Tibial nerve (tissue), 4 donors: ENCODE results near the gene PARP8.

ENCODE experiments used
- CTCF ChIP-seq, 5 experiments: fragments of 200-600 bp in 3 of 5; fragments of 450-650 bp in 2 of 5; sonication (generic) in 3 of 5; IDR thresholded peaks; one replicate each; pipeline ENCODE4 v1.5.1; 2016 to 2019; ENCODE audit warnings: antibody characterized with exemption in 5 of 5, mild to moderate bottlenecking in 3 of 5, moderate library complexity in 2 of 5
- EP300 ChIP-seq, 2 donors: sonication (generic); formaldehyde crosslinking; IDR thresholded peaks; one replicate each; pipeline ENCODE4 v1.6.1; 2017; ENCODE audit warnings: antibody characterized with exemption in 2 of 2, mild to moderate bottlenecking in 1 of 2
- POLR2A ChIP-seq, 2 donors: fragments of 450-650 bp; IDR thresholded peaks; one replicate each; pipeline ENCODE4 v1.6.1; 2017; ENCODE audit warnings: antibody characterized with exemption in 2 of 2, mild to moderate bottlenecking in 2 of 2, moderate library complexity in 2 of 2

GRCh38 chr5:50823568-50823967 lies 157.1 kb downstream of the PARP8 start:
- no peak for TF ChIP-seq CTCF (IDR thresholded peaks at IDR 0.05)
- TF ChIP-seq POLR2A (IDR thresholded peaks at IDR 0.05): no peak
- TF ChIP-seq EP300 (IDR thresholded peaks at IDR 0.05): no peak
